Measurements from ENCODE around the gene STATH.
"Not testable (repeated sequence)": the region's sequence is repeated elsewhere in the genome, so short reads cannot be mapped to it uniquely, and the experiment has no call there.

Gene STATH

GRCh38 chr4:70041652-70042286 lies 46.0 kb downstream of the STATH start:
- TF ChIP-seq CTCF (IDR thresholded peaks at IDR 0.05) = no peak
- Mint-ChIP-seq H3K9me3 (peaks cover 29% of the 10 kb centered on the region), H3K4me1 (no peaks in the 10 kb centered on the region), H3K27ac (no peak overlapping the region), H3K4me3 (no peak overlapping the region), H3K27me3 (ENCODE audit: low read depth, poor library complexity) (peaks cover 3% of the 10 kb centered on the region), H3K36me3 (ENCODE audit: low read depth) (no peaks in the 10 kb centered on the region)
- no peak for DNase-seq

- not testable (repeated sequence) for H3K4me3 Mint-ChIP-seq; H3K27ac Mint-ChIP-seq; H3K4me1 Mint-ChIP-seq; H3K27me3 Mint-ChIP-seq (ENCODE audit: low read depth, poor library complexity); DNase-seq; H3K36me3 Mint-ChIP-seq (ENCODE audit: low read depth); H3K9me3 Mint-ChIP-seq
Observed at GRCh38 chr4:70050138-70050537, 54.4 kb downstream of the STATH start, which contains the start of gene HTN1. TSS of gene HTN1 (plus strand) at chr4:70050438. CDS start at chr4:70053077, 2,639 bp downstream.
